WTC11 (cell line): ENCODE data around the gene PRSS8. TPM values are rescaled to one million over a fixed set of nuclear protein-coding genes. Genes with fewer than 3 reads are reported as not detected.
A peak's percentile ranks its signal among the peaks of the same experiment; 100 is the strongest.

Experiments
- ATAC-seq: fragments of 200-7000 bp; cut with Tn5 transposase; 2 replicates; pipeline ENCODE4 v1.10.0; 2021; ENCODE audit warnings: mild to moderate bottlenecking, moderate library complexity
- CTCF ChIA-PET: fragments of 300-600 bp; sonication (Branson Sonifier 250); formaldehyde crosslinking; loops from one replicate; lab custom pipeline; 2021; ENCODE audit warnings: antibody characterized with exemption; lab: Charles Lee
- POLR2A ChIA-PET: fragments of 350-600 bp; sonication (Branson Sonifier 250); formaldehyde crosslinking; loops from one replicate; lab custom pipeline; 2021; ENCODE audit warnings: antibody characterized with exemption; lab: Charles Lee
- DNase-seq: peaks from one replicate; pipeline ENCODE4 v3.0.0; 2021; ENCODE audit warnings: low spot score
- H3K27ac Mint-ChIP-seq: 2 replicates; pipeline ENCODE4 v1.8.0; 2021; ENCODE audit warnings: mixed read lengths
- H3K27me3 Mint-ChIP-seq: 2 replicates; pipeline ENCODE4 v1.8.0; 2021; ENCODE audit warnings: low read depth, mild to moderate bottlenecking, moderate library complexity, mixed read lengths
- H3K36me3 Mint-ChIP-seq: 2 replicates; pipeline ENCODE4 v1.8.0; 2021; ENCODE audit warnings: mixed read lengths
- H3K4me1 Mint-ChIP-seq: 2 replicates; pipeline ENCODE4 v1.8.0; 2022; ENCODE audit warnings: mixed read lengths
- H3K4me3 Mint-ChIP-seq: 2 replicates; pipeline ENCODE4 v1.8.0; 2021; ENCODE audit warnings: mild to moderate bottlenecking, moderate library complexity, mixed read lengths
- H3K9me3 Mint-ChIP-seq: 2 replicates; pipeline ENCODE4 v1.8.0; 2021; ENCODE audit warnings: mixed read lengths
- CDX4 ChIP-seq: fragments of 250-450 bp; sonication (Bioruptor Pico); IDR thresholded peaks from 2 replicates; pipeline ENCODE4 v1.9.0; 2021; ENCODE audit warnings: moderate library complexity, mild to moderate bottlenecking, inconsistent platforms, borderline replicate concordance
- ELF4 ChIP-seq: sonication (generic); formaldehyde crosslinking; IDR thresholded peaks from 2 replicates; pipeline ENCODE4 v1.8.1; 2022; ENCODE audit warnings: low read depth, mild to moderate bottlenecking, moderate library complexity, missing genetic modification reagents
- GTF2I ChIP-seq: fragments of 250-450 bp; sonication (Bioruptor Pico); conservative IDR thresholded peaks from 2 replicates; pipeline ENCODE4 v1.4.0; 2021; ENCODE audit warnings: mild to moderate bottlenecking
- HMGA2 ChIP-seq: fragments of 250-450 bp; sonication (Bioruptor Pico); IDR thresholded peaks from 2 replicates; pipeline ENCODE4 v1.4.0; 2021; ENCODE audit warnings: mild to moderate bottlenecking, moderate library complexity
- MYBL2 ChIP-seq: sonication (generic); formaldehyde crosslinking; IDR thresholded peaks from 2 replicates; pipeline ENCODE4 v1.8.1; 2023; ENCODE audit warnings: mild to moderate bottlenecking, moderate library complexity, missing genetic modification reagents
- SOX15 ChIP-seq: fragments of 250-450 bp; sonication (Bioruptor Pico); IDR thresholded peaks from 2 replicates; pipeline ENCODE4 v1.9.0; 2021; ENCODE audit warnings: mild to moderate bottlenecking
- TEAD1 ChIP-seq: sonication (generic); formaldehyde crosslinking; IDR thresholded peaks from 2 replicates; pipeline ENCODE4 v1.8.0; 2022; ENCODE audit warnings: mild to moderate bottlenecking, missing genetic modification reagents
- ZNF138 ChIP-seq: sonication (generic); formaldehyde crosslinking; conservative IDR thresholded peaks from 2 replicates; pipeline ENCODE4 v1.8.1; 2022; ENCODE audit warnings: mild to moderate bottlenecking, moderate library complexity, missing genetic modification reagents
- ZNF317 ChIP-seq: sonication (generic); formaldehyde crosslinking; IDR thresholded peaks from 2 replicates; pipeline ENCODE4 v1.8.1; 2023; ENCODE audit warnings: low read depth, mild to moderate bottlenecking, moderate library complexity, missing genetic modification reagents, borderline replicate concordance
- ZNF416 ChIP-seq: fragments of 250-450 bp; sonication (Bioruptor Pico); IDR thresholded peaks from 2 replicates; pipeline ENCODE4 v1.9.0; 2021; ENCODE audit warnings: mild to moderate bottlenecking, inconsistent platforms
- ZNF423 ChIP-seq: fragments of 250-450 bp; sonication (Bioruptor Pico); IDR thresholded peaks from 2 replicates; pipeline ENCODE4 v2.1.2; 2022; ENCODE audit warnings: mild to moderate bottlenecking, moderate library complexity
- total RNA-seq: library from RNA; stranded (reverse); gene quantifications from 3 replicates; pipeline ENCODE4 v1.2.3, GENCODE V29; 2021
- TF ChIP-seq, protein P1 (sequence below): sonication (generic); formaldehyde crosslinking; IDR thresholded peaks from 2 replicates; pipeline ENCODE4 v1.8.1; 2022; ENCODE audit warnings: low read depth, missing genetic modification reagents, borderline replicate concordance
- TF ChIP-seq, protein P2 (sequence below): fragments of 250-450 bp; sonication (Bioruptor Pico); IDR thresholded peaks from 2 replicates; pipeline ENCODE4 v1.9.0; 2021; ENCODE audit warnings: mild to moderate bottlenecking, borderline replicate concordance
- TF ChIP-seq, protein P3 (sequence below): sonication (generic); formaldehyde crosslinking; IDR thresholded peaks from 2 replicates; pipeline ENCODE4 v1.8.1; 2022; ENCODE audit warnings: missing genetic modification reagents, borderline replicate concordance
- TF ChIP-seq, protein P4 (sequence below): sonication (generic); formaldehyde crosslinking; IDR thresholded peaks from 2 replicates; pipeline ENCODE4 v1.8.0; 2022; ENCODE audit warnings: mild to moderate bottlenecking, missing genetic modification reagents

Gene PRSS8
- total RNA-seq, 1 experiment from 2014 or later, result 78.8 TPM

DNA sequence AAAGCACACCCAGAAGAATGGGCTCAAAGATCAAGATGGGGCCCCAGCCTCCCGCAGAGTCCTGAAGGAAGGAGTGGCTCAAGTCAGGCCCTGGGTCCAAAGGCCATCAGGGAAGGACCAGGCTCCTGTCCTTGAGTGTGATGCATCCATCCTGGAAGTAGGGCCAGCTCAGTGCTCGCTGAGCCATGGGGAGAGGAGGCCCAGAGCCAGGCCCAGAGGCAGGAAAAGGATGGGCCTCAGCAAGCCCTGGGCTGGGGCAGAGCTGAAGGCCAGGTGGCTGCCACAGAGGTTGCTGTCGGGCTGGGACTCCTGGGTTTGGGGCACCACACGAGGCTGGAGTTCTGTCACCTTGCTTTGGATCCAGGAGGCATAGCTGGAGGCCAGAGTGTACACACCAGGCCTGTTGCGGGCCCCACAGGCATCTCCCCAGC lies 3.7 kb downstream of the PRSS8 start:
- H3K4me3 Mint-ChIP-seq, result no peak overlapping the region
- H3K36me3 Mint-ChIP-seq, result peaks cover 31% of the 10 kb centered on the region
- no peaks in the 10 kb centered on the region for H3K27me3 Mint-ChIP-seq
- H3K4me1 Mint-ChIP-seq, result peaks cover 55% of the 10 kb centered on the region
- no peaks in the 10 kb centered on the region for H3K9me3 Mint-ChIP-seq
- ChIA-PET POLR2A (interaction anchor here (1.5 to 2.2 kb wide), 2 partner anchors 14 to 58 kb away, joined by 6 to 18 read pairs; partner anchors contain the start of genes KAT8, ZNF646 and ZNF668), CTCF (interaction anchor here (3.3 kb wide), 1 partner anchor 10 kb away, joined by 25 read pairs; no protein-coding TSS in a partner anchor)
- peak overlapping the region; percentile 97; the same call in 1 of the 2 replicates for H3K27ac Mint-ChIP-seq
- ATAC-seq (no peak), DNase-seq (no peak)
- TF ChIP-seq MYBL2 (CRISPR knock-in tag) (no peak), ZNF138 (no peak), HMGA2 (CRISPR knock-in tag) (no peak), TEAD1 (CRISPR knock-in tag) (no peak), CDX4 (no peak), ELF4 (CRISPR knock-in tag) (no peak), ZNF423 (no peak), SOX15 (CRISPR knock-in tag) (no peak), ZNF416 (CRISPR knock-in tag) (no peak), GTF2I (CRISPR knock-in tag) (no peak)
- TF ChIP-seq, protein P1, sequence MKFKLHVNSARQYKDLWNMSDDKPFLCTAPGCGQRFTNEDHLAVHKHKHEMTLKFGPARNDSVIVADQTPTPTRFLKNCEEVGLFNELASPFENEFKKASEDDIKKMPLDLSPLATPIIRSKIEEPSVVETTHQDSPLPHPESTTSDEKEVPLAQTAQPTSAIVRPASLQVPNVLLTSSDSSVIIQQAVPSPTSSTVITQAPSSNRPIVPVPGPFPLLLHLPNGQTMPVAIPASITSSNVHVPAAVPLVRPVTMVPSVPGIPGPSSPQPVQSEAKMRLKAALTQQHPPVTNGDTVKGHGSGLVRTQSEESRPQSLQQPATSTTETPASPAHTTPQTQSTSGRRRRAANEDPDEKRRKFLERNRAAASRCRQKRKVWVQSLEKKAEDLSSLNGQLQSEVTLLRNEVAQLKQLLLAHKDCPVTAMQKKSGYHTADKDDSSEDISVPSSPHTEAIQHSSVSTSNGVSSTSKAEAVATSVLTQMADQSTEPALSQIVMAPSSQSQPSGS (CRISPR knock-in tag), result no peak
- TF ChIP-seq, protein P2, sequence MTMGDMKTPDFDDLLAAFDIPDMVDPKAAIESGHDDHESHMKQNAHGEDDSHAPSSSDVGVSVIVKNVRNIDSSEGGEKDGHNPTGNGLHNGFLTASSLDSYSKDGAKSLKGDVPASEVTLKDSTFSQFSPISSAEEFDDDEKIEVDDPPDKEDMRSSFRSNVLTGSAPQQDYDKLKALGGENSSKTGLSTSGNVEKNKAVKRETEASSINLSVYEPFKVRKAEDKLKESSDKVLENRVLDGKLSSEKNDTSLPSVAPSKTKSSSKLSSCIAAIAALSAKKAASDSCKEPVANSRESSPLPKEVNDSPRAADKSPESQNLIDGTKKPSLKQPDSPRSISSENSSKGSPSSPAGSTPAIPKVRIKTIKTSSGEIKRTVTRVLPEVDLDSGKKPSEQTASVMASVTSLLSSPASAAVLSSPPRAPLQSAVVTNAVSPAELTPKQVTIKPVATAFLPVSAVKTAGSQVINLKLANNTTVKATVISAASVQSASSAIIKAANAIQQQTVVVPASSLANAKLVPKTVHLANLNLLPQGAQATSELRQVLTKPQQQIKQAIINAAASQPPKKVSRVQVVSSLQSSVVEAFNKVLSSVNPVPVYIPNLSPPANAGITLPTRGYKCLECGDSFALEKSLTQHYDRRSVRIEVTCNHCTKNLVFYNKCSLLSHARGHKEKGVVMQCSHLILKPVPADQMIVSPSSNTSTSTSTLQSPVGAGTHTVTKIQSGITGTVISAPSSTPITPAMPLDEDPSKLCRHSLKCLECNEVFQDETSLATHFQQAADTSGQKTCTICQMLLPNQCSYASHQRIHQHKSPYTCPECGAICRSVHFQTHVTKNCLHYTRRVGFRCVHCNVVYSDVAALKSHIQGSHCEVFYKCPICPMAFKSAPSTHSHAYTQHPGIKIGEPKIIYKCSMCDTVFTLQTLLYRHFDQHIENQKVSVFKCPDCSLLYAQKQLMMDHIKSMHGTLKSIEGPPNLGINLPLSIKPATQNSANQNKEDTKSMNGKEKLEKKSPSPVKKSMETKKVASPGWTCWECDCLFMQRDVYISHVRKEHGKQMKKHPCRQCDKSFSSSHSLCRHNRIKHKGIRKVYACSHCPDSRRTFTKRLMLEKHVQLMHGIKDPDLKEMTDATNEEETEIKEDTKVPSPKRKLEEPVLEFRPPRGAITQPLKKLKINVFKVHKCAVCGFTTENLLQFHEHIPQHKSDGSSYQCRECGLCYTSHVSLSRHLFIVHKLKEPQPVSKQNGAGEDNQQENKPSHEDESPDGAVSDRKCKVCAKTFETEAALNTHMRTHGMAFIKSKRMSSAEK (CRISPR knock-in tag), result no peak
- TF ChIP-seq, protein P3, sequence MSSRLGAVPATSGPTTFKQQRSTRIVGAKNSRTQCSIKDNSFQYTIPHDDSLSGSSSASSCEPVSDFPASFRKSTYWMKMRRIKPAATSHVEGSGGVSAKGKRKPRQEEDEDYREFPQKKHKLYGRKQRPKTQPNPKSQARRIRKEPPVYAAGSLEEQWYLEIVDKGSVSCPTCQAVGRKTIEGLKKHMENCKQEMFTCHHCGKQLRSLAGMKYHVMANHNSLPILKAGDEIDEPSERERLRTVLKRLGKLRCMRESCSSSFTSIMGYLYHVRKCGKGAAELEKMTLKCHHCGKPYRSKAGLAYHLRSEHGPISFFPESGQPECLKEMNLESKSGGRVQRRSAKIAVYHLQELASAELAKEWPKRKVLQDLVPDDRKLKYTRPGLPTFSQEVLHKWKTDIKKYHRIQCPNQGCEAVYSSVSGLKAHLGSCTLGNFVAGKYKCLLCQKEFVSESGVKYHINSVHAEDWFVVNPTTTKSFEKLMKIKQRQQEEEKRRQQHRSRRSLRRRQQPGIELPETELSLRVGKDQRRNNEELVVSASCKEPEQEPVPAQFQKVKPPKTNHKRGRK (CRISPR knock-in tag), result no peak

DNA sequence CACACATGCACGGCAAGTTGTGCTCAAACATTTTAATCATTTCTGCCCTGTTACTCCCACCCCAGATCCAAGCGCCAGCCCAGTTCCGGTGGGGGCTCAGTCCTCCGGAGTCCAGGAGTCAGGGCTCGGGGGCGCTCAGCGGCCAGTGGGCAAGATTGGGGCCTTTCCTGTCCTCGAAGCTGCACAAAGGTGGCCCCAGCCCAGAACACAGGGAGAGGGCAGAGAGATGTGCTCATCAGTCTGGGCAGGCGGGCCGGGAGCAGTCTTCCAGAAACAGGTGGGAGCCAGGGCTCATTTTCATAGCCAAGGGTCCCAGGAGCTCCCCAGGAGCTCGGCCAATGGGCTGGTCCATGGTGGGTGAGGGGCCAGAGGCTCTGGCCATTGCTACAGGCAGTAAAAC lies 4.1 kb downstream of the PRSS8 start:
- ATAC-seq (no peak), DNase-seq (no peak)
- CTCF ChIA-PET, result interaction anchor here (0.9 to 3.3 kb wide), 4 partner anchors 11 to 327 kb away, joined by 3 to 25 read pairs (median 6); partner anchors contain the start of gene HSD3B7
- TF ChIP-seq ZNF423 (no peak), ZNF317 (CRISPR knock-in tag) (no peak)
- TF ChIP-seq, protein P4, sequence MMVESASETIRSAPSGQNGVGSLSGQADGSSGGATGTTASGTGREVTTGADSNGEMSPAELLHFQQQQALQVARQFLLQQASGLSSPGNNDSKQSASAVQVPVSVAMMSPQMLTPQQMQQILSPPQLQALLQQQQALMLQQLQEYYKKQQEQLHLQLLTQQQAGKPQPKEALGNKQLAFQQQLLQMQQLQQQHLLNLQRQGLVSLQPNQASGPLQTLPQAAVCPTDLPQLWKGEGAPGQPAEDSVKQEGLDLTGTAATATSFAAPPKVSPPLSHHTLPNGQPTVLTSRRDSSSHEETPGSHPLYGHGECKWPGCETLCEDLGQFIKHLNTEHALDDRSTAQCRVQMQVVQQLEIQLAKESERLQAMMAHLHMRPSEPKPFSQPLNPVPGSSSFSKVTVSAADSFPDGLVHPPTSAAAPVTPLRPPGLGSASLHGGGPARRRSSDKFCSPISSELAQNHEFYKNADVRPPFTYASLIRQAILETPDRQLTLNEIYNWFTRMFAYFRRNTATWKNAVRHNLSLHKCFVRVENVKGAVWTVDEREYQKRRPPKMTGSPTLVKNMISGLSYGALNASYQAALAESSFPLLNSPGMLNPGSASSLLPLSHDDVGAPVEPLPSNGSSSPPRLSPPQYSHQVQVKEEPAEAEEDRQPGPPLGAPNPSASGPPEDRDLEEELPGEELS (CRISPR knock-in tag), result no peak
- TF ChIP-seq, all 79 proteins: peak for 0
- Mint-ChIP-seq H3K9me3 (no peaks in the 10 kb centered on the region), H3K4me3 (peak overlapping the region; percentile 24; the same call in 1 of the 2 replicates), H3K27me3 (no peaks in the 10 kb centered on the region), H3K36me3 (peaks cover 31% of the 10 kb centered on the region), H3K4me1 (peaks cover 53% of the 10 kb centered on the region), H3K27ac (peak overlapping the region; percentile 97)
- POLR2A ChIA-PET, result interaction anchor here (0.6 to 2.2 kb wide), 6 partner anchors 9 to 71 kb away, joined by 3 to 20 read pairs (median 6); partner anchors contain the start of genes FUS, KAT8, ZNF646 and ZNF668
